HEK293T (cell line): ENCODE results near the gene KRTCAP3.
A peak's percentile ranks its signal among the peaks of the same experiment; 100 is the strongest.

Source experiments
- ARNT ChIP-seq: fragments of 450-650 bp; IDR thresholded peaks from 2 replicates; pipeline ENCODE4 v1.6.1; 2017; ENCODE audit warnings: mild to moderate bottlenecking
- BHLHE40 ChIP-seq: fragments of 450-650 bp; IDR thresholded peaks from 2 replicates; pipeline ENCODE4 v1.6.1; 2016; ENCODE audit warnings: mild to moderate bottlenecking, moderate library complexity, borderline replicate concordance
- HDGF ChIP-seq: fragments of 450-650 bp; IDR thresholded peaks from 2 replicates; pipeline ENCODE4 v1.6.1; 2017; ENCODE audit warnings: antibody characterized with exemption, borderline replicate concordance
- L3MBTL2 ChIP-seq: fragments of 450-650 bp; conservative IDR thresholded peaks from 2 replicates; pipeline ENCODE4 v1.6.1; 2016; ENCODE audit warnings: mild to moderate bottlenecking
- NFRKB ChIP-seq: fragments of 450-650 bp; IDR thresholded peaks from 2 replicates; pipeline ENCODE4 v1.6.1; 2016; ENCODE audit warnings: mild to moderate bottlenecking, moderate library complexity
- PKNOX1 ChIP-seq: fragments of 450-650 bp; IDR thresholded peaks from 2 replicates; pipeline ENCODE4 v1.6.1; 2016
- SP1 ChIP-seq: fragments of 450-650 bp; IDR thresholded peaks from 2 replicates; pipeline ENCODE4 v1.6.1; 2017
- ZNF384 ChIP-seq: fragments of 450-650 bp; IDR thresholded peaks from 2 replicates; pipeline ENCODE4 v1.6.1; 2016

- TF ChIP-seq SP1 = no peak
- no peak for TF ChIP-seq NFRKB
- no peak for TF ChIP-seq HDGF
- TF ChIP-seq PKNOX1 = no peak
- TF ChIP-seq ZNF384 = no peak
- no peak for TF ChIP-seq ARNT
- peak; percentile 97 for TF ChIP-seq L3MBTL2
- no peak for TF ChIP-seq BHLHE40
Measured at GRCh38 chr2:27409321-27410073, 32.7 kb upstream of the KRTCAP3 start, which contains the start of gene PPM1G.
